K562 (cell line): ENCODE measurements around the gene TAF5. TPM values are rescaled to one million over a fixed set of nuclear protein-coding genes. Genes with fewer than 3 reads are reported as not detected.

ENCODE experiments used
- ATAC-seq: fragments of 200-7000 bp; cut with Tn5 transposase; 3 replicates; pipeline ENCODE4 v1.9.1; 2020; ENCODE audit warnings: moderate library complexity
- BruUV-seq: library from RNA; stranded (reverse); fragments of 400-500 nt; replicated peaks from 2 replicates; lab custom pipeline; 2021; lab: Mats Ljungman, UMichigan
- CTCF ChIA-PET: fragments of 300-600 bp; formaldehyde crosslinking; extraction: SDS; loops from one replicate; lab custom pipeline; 2021; ENCODE audit warnings: low intra/inter-chr PET ratio; lab: Yijun Ruan, JAX
- POLR2A ChIA-PET: fragments of 300-600, 350-650 bp; sonication (Branson Sonifier 250); formaldehyde crosslinking; extraction: SDS; loops from one replicate; lab custom pipeline; 2021; ENCODE audit warnings: antibody characterized with exemption, inconsistent platforms; lab: Yijun Ruan, JAX
- DNase-seq, 4 experiments: peaks; one replicate each; pipeline versions ENCODE4 v3.0.0 to v3.0.0-alpha.2; 2011 to 2018; ENCODE audit warnings: low spot score in 3 of 4, mixed read lengths in 3 of 4; ENCODE audit errors: extremely low read depth in 1 of 4
- FAIRE-seq: peaks from 2 replicates; lab custom pipeline; 2011; peaks lifted over from hg19 to GRCh38; lab: Jason Lieb, UNC
- H2AFZ ChIP-seq: 2 replicates; pipeline ENCODE4 v1.6.0; 2011; ENCODE audit warnings: low read depth, low read length, control low read depth, inconsistent platforms
- H3K27ac ChIP-seq: fragments of 200-600 bp; 3 replicates; pipeline ENCODE4 v1.8.0; 2011; ENCODE audit warnings: low read depth, mild to moderate bottlenecking, control low read depth, inconsistent platforms, low read length, moderate library complexity, mixed read lengths; ENCODE audit errors: extremely low read depth
- H3K27me3 ChIP-seq, 2 experiments: fragments of 300-600 bp in 1 of 2; 2 replicates in 1 of 2; 3 replicates in 1 of 2; pipeline versions ENCODE4 v1.6.0 to v1.8.0; 2011; ENCODE audit warnings: inconsistent platforms in 2 of 2, low read length in 2 of 2, mild to moderate bottlenecking in 1 of 2, mixed read lengths in 1 of 2, moderate library complexity in 1 of 2; ENCODE audit not compliant: control insufficient read depth in 2 of 2, insufficient read depth in 2 of 2
- H3K36me3 ChIP-seq: fragments of 300-600 bp; 3 replicates; pipeline ENCODE4 v1.8.0; 2011; ENCODE audit warnings: mild to moderate bottlenecking, low read length, inconsistent platforms; ENCODE audit not compliant: control insufficient read depth, insufficient read depth
- H3K4me1 ChIP-seq, 2 experiments: fragments of 200-600 bp in 1 of 2; replicated peaks in 1 of 2; 2 replicates in 1 of 2; 3 replicates in 1 of 2; pipeline versions ENCODE4 v1.5.1 to v1.8.0; 2011; ENCODE audit warnings: inconsistent platforms in 2 of 2, low read length in 2 of 2, mild to moderate bottlenecking in 1 of 2, mixed read lengths in 1 of 2, moderate library complexity in 1 of 2; ENCODE audit not compliant: control insufficient read depth in 2 of 2, insufficient read depth in 2 of 2
- H3K4me2 ChIP-seq: 2 replicates; pipeline ENCODE4 v1.6.1; 2011; ENCODE audit warnings: low read length, control low read depth, inconsistent platforms, mixed read lengths; ENCODE audit not compliant: insufficient read depth
- H3K4me3 ChIP-seq: fragments of 200-600 bp; sonication (generic), shearing (Covaris generic); 2 replicates; pipeline ENCODE4 v1.5.1; 2016; ENCODE audit warnings: control low read depth, inconsistent platforms
- H3K79me2 ChIP-seq: fragments of 200-600 bp; 3 replicates; pipeline ENCODE4 v1.8.0; 2011; ENCODE audit warnings: low read length, inconsistent platforms; ENCODE audit not compliant: control insufficient read depth, insufficient read depth
- H3K9ac ChIP-seq, 2 experiments: 2 replicates each; pipeline versions ENCODE4 v1.6.0 to v1.6.1; 2011; ENCODE audit warnings: low read depth in 2 of 2, low read length in 2 of 2, control low read depth in 1 of 2, inconsistent platforms in 1 of 2, mild to moderate bottlenecking in 1 of 2, mixed read lengths in 1 of 2; ENCODE audit not compliant: insufficient read depth in 1 of 2
- H3K9me1 ChIP-seq: one replicate; pipeline ENCODE4 v1.6.0; 2011; ENCODE audit warnings: inconsistent platforms, mild to moderate bottlenecking, low read length, moderate library complexity; ENCODE audit not compliant: control insufficient read depth, insufficient read depth
- H3K9me3 ChIP-seq: replicated peaks from 2 replicates; pipeline ENCODE4 v1.5.1; 2011; ENCODE audit warnings: low read depth, low read length, inconsistent platforms; ENCODE audit not compliant: control insufficient read depth, insufficient read depth
- H4K20me1 ChIP-seq: replicated peaks from 2 replicates; pipeline ENCODE4 v1.6.1; 2011; ENCODE audit warnings: low read length, inconsistent platforms, mixed read lengths; ENCODE audit not compliant: control insufficient read depth, insufficient read depth
- ZNF121 ChIP-seq: sonication (generic); formaldehyde crosslinking; conservative IDR thresholded peaks from 2 replicates; pipeline ENCODE4 v1.8.0; 2022; ENCODE audit warnings: missing genetic modification reagents
- ZNF512 ChIP-seq: IDR thresholded peaks from 2 replicates; pipeline ENCODE4 v1.6.1; 2016; ENCODE audit warnings: missing genetic modification characterization, missing compliant biosample characterization
- WGBS: fragments of 100-300 bp; shearing (Covaris generic); methylation state at CpG from one replicate; pipeline ENCODE4 v1.1.6; 2016; ENCODE audit warnings: low coverage, mixed read lengths; ENCODE audit not compliant: insufficient coverage; ENCODE audit errors: missing lambda C conversion rate; 5-methylcytosine and 5-hydroxymethylcytosine counted together
- in situ Hi-C: fragments of 300-500 bp; cut with MboI; formaldehyde crosslinking; loops from 4 replicates; pipeline ENCODE4 v1.15.0; 2018; ENCODE audit warnings: inconsistent platforms, mixed read lengths
- intact Hi-C: fragments of 100-400 bp; cut with micrococcal nuclease; formaldehyde crosslinking; loops from 2 replicates; pipeline ENCODE4 v1.14.2; 2022
- polyA plus RNA-seq, 8 experiments: library from polyadenylated mRNA; depleted of rRNA in 4 of 8; stranded (reverse) in 5 of 8; unstranded in 3 of 8; fragments of >200 nt; fragmentation: Nextera tagmentation in 2 of 8; fragmentation: Illumina TruSeq in 1 of 8; extraction: Ambion mirVana in 2 of 8; extraction: Trizol in 1 of 8; gene quantifications; 2 replicates each; pipeline versions ENCODE4 v1.2.1 to v1.2.3, GENCODE V29; 2011 to 2014; ENCODE audit warnings: inconsistent platforms in 1 of 8, missing spikeins in 1 of 8
- total RNA-seq, 7 experiments: library from RNA; depleted of rRNA in 6 of 7; stranded (reverse); fragments of >200 nt in 6 of 7; fragmentation: Illumina TruSeq in 2 of 7; extraction: Trizol in 2 of 7; gene quantifications; 2 replicates each; pipeline versions ENCODE4 v1.2.1 to v1.2.3, GENCODE V29; 2011 to 2021; ENCODE audit warnings: low replicate concordance in 1 of 7

TAF5 gene
- total and polyA plus RNA-seq, 9 of the 15 experiments (the other 6 are each of a cell fraction or from before 2014, with no cell fraction given): 4.2 to 11.9 (median 9.3) TPM

GRCh38 chr10:103382769-103383168, 15.0 kb downstream of the TAF5 start:
- in situ Hi-C loops: no loop called here

More at GRCh38 chr10:103382769-103383168, 15.0 kb downstream of the TAF5 start:
- no peak overlapping the region for H3K27ac ChIP-seq
- intact Hi-C loops: no loop called here
- no peaks in the 10 kb centered on the region for H3K27me3 ChIP-seq
- no peak overlapping the region for H2AFZ ChIP-seq
- H3K9ac ChIP-seq: no peak overlapping the region
- H3K4me2 ChIP-seq: no peak overlapping the region
- H3K4me1 ChIP-seq: no peaks in the 10 kb centered on the region
- no peak overlapping the region for H3K4me3 ChIP-seq
- FAIRE-seq (no peak), ATAC-seq (no peak), DNase-seq (no peak)
- TF ChIP-seq ZNF121 (CRISPR knock-in tag) (0 out of 2 replicates have a peak, but pooled peaks have one; percentile 3), ZNF512 (tag) (no peak)
- no peaks in the 10 kb centered on the region for H3K79me2 ChIP-seq
- H3K36me3 ChIP-seq: peaks cover 47% of the 10 kb centered on the region; the same call in 1 of the 3 replicates
- 87% methylated on average over 5 of the region's 5 CpGs for WGBS
- POLR2A ChIA-PET: no interaction called here
- H4K20me1 ChIP-seq: no peaks in the 10 kb centered on the region
- no peaks in the 10 kb centered on the region for H3K9me3 ChIP-seq
- no peaks in the 10 kb centered on the region for H3K9me1 ChIP-seq
- no TSS peak for BruUV-seq
- CTCF ChIA-PET: no interaction called here
